Measurements from ENCODE around the gene EFCAB11. TPM values are rescaled to one million over a fixed set of nuclear protein-coding genes. Genes with fewer than 3 reads are reported as not detected.

EFCAB11 gene
- total and polyA plus RNA-seq, 2 donors (not counting 3 experiments of a cell fraction or from before 2014, with no cell fraction given): 2.8 to 6.3 TPM

- H3K79me2 ChIP-seq (ENCODE audit: control insufficient read depth, insufficient read depth, low read length): no peaks in the 10 kb centered on the region
- H3K9me3 ChIP-seq (replicated peaks; ENCODE audit: control insufficient read depth, insufficient read depth, low read length): no peaks in the 10 kb centered on the region
- no peak overlapping the region for H3K27ac ChIP-seq (ENCODE audit: insufficient read depth, low read depth, low read length)
- no peak overlapping the region for H3K9ac ChIP-seq (replicated peaks; ENCODE audit: extremely low read depth, insufficient read depth, low read length)
- H3K9me1 ChIP-seq (replicated peaks; ENCODE audit: control insufficient read depth, extremely low read depth, insufficient read depth, low read length): no peaks in the 10 kb centered on the region
- dilution Hi-C loops (cut with MboI; ENCODE audit: extremely low pct_ligation_motif_present, low sequenced_read_pairs) (no loop called here), intact Hi-C loops (cut with micrococcal nuclease) (no loop called here)
- FAIRE-seq (no peak), DNase-seq (ENCODE audit: low read depth, low spot score) (no peak)
- H2AFZ ChIP-seq (ENCODE audit: low read depth, low read length): no peak overlapping the region
- POLR2A ChIA-PET: no interaction called here
- H3K27me3 ChIP-seq (ENCODE audit: control insufficient read depth in 2 of 2, insufficient read depth in 2 of 2, low read length in 2 of 2): no peaks in the 10 kb centered on the region
- CTCF ChIA-PET: interaction anchor here (1.1 to 2.0 kb wide), 2 partner anchors 104 to 710 kb away, joined by 3 to 5 read pairs; no protein-coding TSS in a partner anchor
- no TSS peak for BruUV-seq (replicated peaks)
- no peak overlapping the region for H3K4me2 ChIP-seq (ENCODE audit: insufficient read depth, low read length)
- H3K4me3 ChIP-seq (replicated peaks in 1 of 3; ENCODE audit: insufficient read depth in 1 of 3, low read depth in 1 of 3, low read length in 3 of 3): no peak overlapping the region
- H3K36me3 ChIP-seq (ENCODE audit: control insufficient read depth in 2 of 2, extremely low read depth in 1 of 2, insufficient read depth in 2 of 2, low read length in 2 of 2): no peaks in the 10 kb centered on the region
- no peaks in the 10 kb centered on the region for H3K4me1 ChIP-seq (ENCODE audit: control insufficient read depth, extremely low read depth, insufficient read depth, low read length)
- H4K20me1 ChIP-seq (replicated peaks; ENCODE audit: control insufficient read depth, extremely low read depth, insufficient read depth, low read length): no peaks in the 10 kb centered on the region
- TF ChIP-seq MYC (IDR thresholded peaks at IDR 0.05; ENCODE audit: low read depth, low read length): no peak
- TF ChIP-seq CTCF (IDR thresholded peaks at IDR 0.05; ENCODE audit: extremely low read depth in 1 of 2, insufficient read depth in 1 of 2, low read depth in 1 of 2, low read length in 2 of 2): no peak
- TF ChIP-seq POLR2A (IDR thresholded peaks at IDR 0.05; ENCODE audit: low read depth, low read length): no peak
- TF ChIP-seq EZH2 (IDR thresholded peaks at IDR 0.05; ENCODE audit: borderline replicate concordance, low read depth, low read length, severe bottlenecking): no peak
- TF ChIP-seq, protein P1, sequence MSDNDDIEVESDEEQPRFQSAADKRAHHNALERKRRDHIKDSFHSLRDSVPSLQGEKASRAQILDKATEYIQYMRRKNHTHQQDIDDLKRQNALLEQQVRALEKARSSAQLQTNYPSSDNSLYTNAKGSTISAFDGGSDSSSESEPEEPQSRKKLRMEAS (IDR thresholded peaks at IDR 0.05; ENCODE audit: insufficient read depth, insufficient read length): no peak
- no peak for TF ChIP-seq JUN (IDR thresholded peaks at IDR 0.05; ENCODE audit: borderline replicate concordance, insufficient read depth, insufficient read length, low read depth)
- TF ChIP-seq GATA2 (IDR thresholded peaks at IDR 0.05; ENCODE audit: insufficient read depth, insufficient read length, low read depth, low read length): no peak
- TF ChIP-seq FOS (IDR thresholded peaks at IDR 0.05; ENCODE audit: borderline replicate concordance, insufficient read depth, low read length): no peak
- TF ChIP-seq POLR2AphosphoS5 (IDR thresholded peaks at IDR 0.05; ENCODE audit: insufficient read depth, low read depth, low read length): no peak
Observed at GRCh38 chr14:89750908-89751392, 203.6 kb downstream of the EFCAB11 start.

Data from endothelial cell of umbilical vein (primary cell).